ENCODE measurements around the gene RHOXF2.
"Not testable (repeated sequence)": the region's sequence is repeated elsewhere in the genome, so short reads cannot be mapped to it uniquely, and the experiment has no call there.

The RHOXF2 gene

GRCh38 chrX:120196626-120197283, 38.3 kb downstream of the RHOXF2 start:
- DNase-seq (ENCODE audit: low read depth, low spot score), result not testable (repeated sequence)

GRCh38 chrX:120200851-120201250, 42.4 kb downstream of the RHOXF2 start:
- no peak for DNase-seq (ENCODE audit: low read depth, low spot score)
- H3K27ac ChIP-seq, result no peak overlapping the region

More at GRCh38 chrX:120196626-120197283, 38.3 kb downstream of the RHOXF2 start:
- H3K27ac ChIP-seq, result not testable (repeated sequence)

- H3K27ac ChIP-seq, result no peak overlapping the region
- no peak for DNase-seq (ENCODE audit: low read depth, low spot score)
Measured at GRCh38 chrX:120205816-120206753, 47.7 kb downstream of the RHOXF2 start.

- H3K27ac ChIP-seq, result no peak overlapping the region
Measured at GRCh38 chrX:120207009-120207605, 48.7 kb downstream of the RHOXF2 start.

GRCh38 chrX:120213438-120214265, 55.2 kb downstream of the RHOXF2 start:
- DNase-seq (ENCODE audit: low read depth, low spot score), result no peak
- H3K27ac ChIP-seq, result no peak overlapping the region

More at GRCh38 chrX:120207009-120207605, 48.7 kb downstream of the RHOXF2 start:
- DNase-seq (ENCODE audit: low read depth, low spot score), result no peak

Data from epithelial cell of prostate (primary cell).